ENCODE measurements around the gene WDCP.

DNA sequence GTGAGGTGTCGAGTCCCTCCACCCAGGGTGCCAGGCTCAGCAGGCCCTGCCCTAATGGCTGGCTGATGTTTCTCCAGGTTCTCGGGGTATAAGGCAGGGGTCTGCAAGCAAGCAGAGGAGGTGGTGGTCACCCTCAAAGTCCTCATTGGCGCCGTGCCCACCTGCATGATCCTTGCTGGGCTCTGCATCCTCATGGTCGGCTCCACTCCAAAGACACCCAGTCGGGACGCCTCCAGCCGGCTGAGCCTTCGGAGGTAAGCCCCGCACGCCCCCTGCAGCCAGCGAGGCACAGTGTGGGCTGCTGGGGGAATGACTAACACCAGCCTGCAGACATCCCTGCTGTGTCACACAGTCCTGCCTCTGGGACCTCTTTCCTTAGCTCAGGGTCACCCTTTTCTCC, 23.2 kb downstream of the WDCP start:
- TF ChIP-seq, protein P1, sequence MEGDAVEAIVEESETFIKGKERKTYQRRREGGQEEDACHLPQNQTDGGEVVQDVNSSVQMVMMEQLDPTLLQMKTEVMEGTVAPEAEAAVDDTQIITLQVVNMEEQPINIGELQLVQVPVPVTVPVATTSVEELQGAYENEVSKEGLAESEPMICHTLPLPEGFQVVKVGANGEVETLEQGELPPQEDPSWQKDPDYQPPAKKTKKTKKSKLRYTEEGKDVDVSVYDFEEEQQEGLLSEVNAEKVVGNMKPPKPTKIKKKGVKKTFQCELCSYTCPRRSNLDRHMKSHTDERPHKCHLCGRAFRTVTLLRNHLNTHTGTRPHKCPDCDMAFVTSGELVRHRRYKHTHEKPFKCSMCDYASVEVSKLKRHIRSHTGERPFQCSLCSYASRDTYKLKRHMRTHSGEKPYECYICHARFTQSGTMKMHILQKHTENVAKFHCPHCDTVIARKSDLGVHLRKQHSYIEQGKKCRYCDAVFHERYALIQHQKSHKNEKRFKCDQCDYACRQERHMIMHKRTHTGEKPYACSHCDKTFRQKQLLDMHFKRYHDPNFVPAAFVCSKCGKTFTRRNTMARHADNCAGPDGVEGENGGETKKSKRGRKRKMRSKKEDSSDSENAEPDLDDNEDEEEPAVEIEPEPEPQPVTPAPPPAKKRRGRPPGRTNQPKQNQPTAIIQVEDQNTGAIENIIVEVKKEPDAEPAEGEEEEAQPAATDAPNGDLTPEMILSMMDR (IDR thresholded peaks at IDR 0.05; ENCODE audit: low read depth, low read length, poor library complexity, severe bottlenecking), result peak; percentile 7
- TF ChIP-seq EZH2phosphoT487 (IDR thresholded peaks at IDR 0.05; ENCODE audit: borderline replicate concordance, low read length), result no peak

Measured in DOHH2 (cell line).